ENCODE results near the gene OR2AP1. TPM values are rescaled to one million over a fixed set of nuclear protein-coding genes. Genes with fewer than 3 reads are reported as not detected.

The OR2AP1 gene
- total RNA-seq, 2 donors from 2014 or later, result not detected

GRCh38 chr12:55614764-55615163 is 42.5 kb downstream of the OR2AP1 start:
- Mint-ChIP-seq H3K27ac (no peak overlapping the region), H3K4me3 (no peak overlapping the region), H3K27me3 (ENCODE audit: low read depth) (peaks cover 73% of the 10 kb centered on the region), H3K9me3 (peaks cover 11 to 14% of the 10 kb centered on the region in 2 donors), H3K4me1 (ENCODE audit: low read depth) (peaks cover 28% of the 10 kb centered on the region), H3K36me3 (ENCODE audit: insufficient read depth in 2 of 2) (peaks cover 14 to 19% of the 10 kb centered on the region in 2 donors)
- DNase-seq (no peak), ATAC-seq (replicated peaks in 1 of 2) (no peak)

DNA sequence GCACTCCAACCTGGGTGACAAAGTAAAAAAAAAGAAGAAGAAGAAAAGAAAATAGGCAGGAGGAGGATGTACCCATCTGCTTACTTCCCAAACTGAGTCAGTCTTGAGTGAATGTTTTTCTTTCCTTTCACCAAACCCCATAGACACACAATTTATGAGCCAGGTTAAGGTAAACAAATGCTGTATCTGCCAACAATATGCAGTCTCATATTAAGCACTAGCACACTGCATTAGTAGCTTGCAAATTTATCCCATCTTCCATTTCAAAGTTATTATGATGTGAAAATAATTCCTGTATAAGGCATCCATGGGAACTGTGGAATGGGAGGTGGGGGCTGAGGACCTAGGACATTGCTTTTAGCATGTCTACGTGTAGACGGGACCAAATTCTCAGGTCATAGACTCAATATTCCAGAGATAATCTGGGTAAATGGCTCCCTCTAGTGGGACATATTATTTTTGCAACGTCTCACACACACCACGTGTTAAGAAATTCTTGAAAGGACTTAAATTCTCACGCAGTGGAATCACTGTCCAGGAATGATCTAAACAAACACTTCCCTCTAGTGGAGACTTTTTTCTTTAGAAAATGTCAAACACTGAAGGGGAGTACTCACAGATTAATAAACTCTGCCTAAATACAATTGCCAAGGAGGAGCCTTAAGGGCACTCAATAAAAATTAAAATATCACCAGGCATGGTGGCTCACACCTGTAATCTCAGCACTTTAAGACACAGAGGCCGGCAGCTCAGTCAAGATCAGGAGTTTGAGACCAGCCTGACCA is 47.3 kb downstream of the OR2AP1 start:
- peaks cover 24% of the 10 kb centered on the region for H3K4me1 Mint-ChIP-seq (ENCODE audit: low read depth)
- ATAC-seq (replicated peaks in 1 of 2) (peak; percentile 53 to 57), DNase-seq (peak; percentile 42 to 71)
- peaks cover 70% of the 10 kb centered on the region for H3K27me3 Mint-ChIP-seq (ENCODE audit: low read depth)
- H3K4me3 Mint-ChIP-seq, result no peak overlapping the region
- H3K9me3 Mint-ChIP-seq, result peaks cover 11 to 14% of the 10 kb centered on the region in 2 donors
- H3K36me3 Mint-ChIP-seq (ENCODE audit: insufficient read depth in 2 of 2), result peaks cover 13 to 19% of the 10 kb centered on the region in 2 donors
- H3K27ac Mint-ChIP-seq, result no peak overlapping the region

DNA sequence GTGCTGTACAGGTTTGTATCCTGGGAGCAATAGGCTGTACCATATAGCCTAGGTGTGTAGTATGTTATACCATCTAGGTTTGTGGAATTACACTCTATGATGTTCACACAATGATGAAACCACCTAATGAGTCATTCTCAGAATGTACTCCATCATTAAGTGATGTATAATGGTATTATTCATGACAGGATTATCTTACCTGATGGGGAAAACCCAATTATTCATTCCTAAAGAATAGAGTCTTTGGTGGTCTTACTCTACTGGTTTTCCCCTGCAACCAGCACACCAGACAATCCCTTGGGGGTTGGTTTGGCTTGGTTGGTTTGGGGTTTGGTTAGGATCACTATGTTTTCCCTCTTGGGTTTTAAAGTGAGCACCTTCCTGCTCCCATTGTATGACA is 51.8 kb downstream of the OR2AP1 start:
- H3K4me3 Mint-ChIP-seq, result no peak overlapping the region
- DNase-seq (peak; percentile 44 to 70), ATAC-seq (replicated peaks in 1 of 2) (peak; percentile 85 to 86)
- peaks cover 40% of the 10 kb centered on the region for H3K4me1 Mint-ChIP-seq (ENCODE audit: low read depth)
- peaks cover 0 to 3% of the 10 kb centered on the region in 2 donors for H3K36me3 Mint-ChIP-seq (ENCODE audit: insufficient read depth in 2 of 2)
- no peak overlapping the region for H3K27ac Mint-ChIP-seq
- H3K27me3 Mint-ChIP-seq (ENCODE audit: low read depth), result peaks cover 60% of the 10 kb centered on the region
- H3K9me3 Mint-ChIP-seq, result no peaks in the 10 kb centered on the region

Other genes with a start within 250 kb of the OR2AP1 start
- gene OR6C3, start 241.7 kb upstream of the OR2AP1 start, total RNA-seq, result not detected
- not detected for gene OR6C75, start 209.5 kb upstream of the OR2AP1 start, total RNA-seq
- not detected for gene OR6C65, start 171.9 kb upstream of the OR2AP1 start, total RNA-seq
- gene OR6C76, start 146.2 kb upstream of the OR2AP1 start, total RNA-seq, result not detected
- gene OR6C2, start 128.4 kb upstream of the OR2AP1 start, total RNA-seq, result not detected
- under 1 TPM in 1 of 2 donors, not detected in 1; 0.26 TPM for gene OR6C70, start 102.3 kb upstream of the OR2AP1 start, total RNA-seq
- not detected for gene OR6C68, start 80.1 kb upstream of the OR2AP1 start, total RNA-seq
- gene OR6C4, start 22.9 kb upstream of the OR2AP1 start, total RNA-seq, result not detected
- not detected for gene OR10P1, start 64.4 kb downstream of the OR2AP1 start, total RNA-seq
- 1 to 10 TPM; 6.6 to 8.9 TPM for gene ITGA7, start 135.4 kb downstream of the OR2AP1 start, total RNA-seq
- 100 to 1,000 TPM; 116 to 121 TPM for gene BLOC1S1, start 143.6 kb downstream of the OR2AP1 start, total RNA-seq
- gene RDH5, start 147.9 kb downstream of the OR2AP1 start, total RNA-seq, result 1 to 10 TPM; 7.3 to 9.3 TPM
- gene CD63, start 156.5 kb downstream of the OR2AP1 start, total RNA-seq, result 100 to 1,000 TPM; 122 to 154 TPM
- gene GDF11, start 170.7 kb downstream of the OR2AP1 start, total RNA-seq, result 1 to 10 TPM; 3.4 to 4.8 TPM
- 100 to 1,000 TPM; 106 to 127 TPM for gene SARNP, start 245.3 kb downstream of the OR2AP1 start, total RNA-seq
- gene ORMDL2, start 245.6 kb downstream of the OR2AP1 start, total RNA-seq, result 10 to 100 TPM; 29.5 to 33.5 TPM